Fibroblast of skin of left quadriceps (primary cell): Measurements from ENCODE around the gene SH3RF3.

Experiments used
- DNase-seq, 2 experiments: peaks; one replicate each; pipeline ENCODE4 v3.0.0-alpha.2; 2013; ENCODE audit warnings: low read depth in 2 of 2

Gene SH3RF3

GRCh38 chr2:109139002-109139401, 10.0 kb downstream of the SH3RF3 start:
- DNase-seq, result peak; percentile 58 to 62

GRCh38 chr2:109139865-109140396, 10.9 kb downstream of the SH3RF3 start:
- DNase-seq, result no peak

GRCh38 chr2:109141006-109141600, 12.1 kb downstream of the SH3RF3 start:
- DNase-seq, result no peak

- no peak for DNase-seq
Measured at GRCh38 chr2:109141727-109142283, 12.8 kb downstream of the SH3RF3 start.

- no peak for DNase-seq
Measured at GRCh38 chr2:109142416-109143210, 13.6 kb downstream of the SH3RF3 start.

DNA sequence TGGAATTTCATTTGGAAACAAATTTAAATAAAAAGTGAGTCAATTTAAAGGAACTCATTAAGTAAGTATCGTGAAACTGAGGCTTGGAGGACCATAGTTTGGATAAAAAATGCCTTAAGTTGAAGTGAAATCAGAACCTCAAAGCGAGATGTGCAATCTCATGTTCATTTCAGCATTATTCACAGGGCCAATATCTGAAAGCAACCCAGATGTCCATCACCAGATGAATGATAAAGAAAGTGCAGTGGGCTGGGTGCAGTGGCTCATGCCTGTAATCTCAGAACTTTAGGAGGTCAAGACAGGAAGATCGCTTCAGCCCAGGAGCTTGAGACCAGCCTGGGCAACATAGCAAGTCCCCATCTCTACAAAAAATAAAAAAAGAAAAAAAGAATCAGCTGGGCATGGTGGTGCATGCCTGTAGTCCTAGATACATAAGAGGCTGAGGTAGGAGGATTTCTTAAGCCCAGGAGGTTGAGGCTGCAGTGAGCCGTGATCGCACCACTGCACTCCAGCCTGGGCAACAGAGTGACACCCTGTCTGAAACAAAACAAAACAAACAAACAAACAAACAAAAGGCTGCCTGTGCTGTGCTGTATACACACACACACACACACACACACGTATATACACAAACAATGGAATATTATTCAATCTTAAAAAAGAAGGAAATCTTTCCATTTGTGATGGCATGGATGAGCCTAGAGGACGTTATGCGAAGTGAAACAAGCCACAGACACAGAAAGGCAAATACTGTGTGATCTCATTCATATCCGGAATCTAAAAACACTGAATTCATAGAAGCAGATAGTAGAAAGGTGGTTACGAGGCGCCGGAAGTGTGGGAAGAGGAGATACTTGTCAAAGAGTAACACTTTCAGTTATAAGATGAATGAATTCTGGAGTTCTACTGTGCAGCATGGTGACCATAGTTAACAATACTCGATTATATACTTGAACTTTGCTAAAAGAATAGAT, 14.5 kb downstream of the SH3RF3 start:
- no peak for DNase-seq

DNA sequence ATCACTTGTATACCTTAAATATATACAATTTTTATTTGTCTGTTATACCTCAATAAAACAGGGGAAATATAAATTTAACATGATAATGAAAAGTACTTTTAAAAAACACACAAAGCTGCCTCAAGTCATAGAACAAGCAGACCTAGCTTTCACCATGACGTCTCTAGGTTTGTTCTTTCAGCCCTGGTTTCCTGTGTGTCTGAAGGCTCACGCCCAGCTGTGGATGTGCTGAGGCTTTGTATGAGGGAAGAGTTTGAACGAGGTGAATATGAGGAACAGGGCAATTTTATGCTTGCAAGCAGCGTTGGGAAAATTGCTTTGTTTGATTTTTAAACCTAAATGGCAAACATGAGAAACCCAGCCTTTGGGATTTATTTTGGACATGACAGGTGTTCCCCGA, 15.3 kb downstream of the SH3RF3 start:
- no peak for DNase-seq

DNA sequence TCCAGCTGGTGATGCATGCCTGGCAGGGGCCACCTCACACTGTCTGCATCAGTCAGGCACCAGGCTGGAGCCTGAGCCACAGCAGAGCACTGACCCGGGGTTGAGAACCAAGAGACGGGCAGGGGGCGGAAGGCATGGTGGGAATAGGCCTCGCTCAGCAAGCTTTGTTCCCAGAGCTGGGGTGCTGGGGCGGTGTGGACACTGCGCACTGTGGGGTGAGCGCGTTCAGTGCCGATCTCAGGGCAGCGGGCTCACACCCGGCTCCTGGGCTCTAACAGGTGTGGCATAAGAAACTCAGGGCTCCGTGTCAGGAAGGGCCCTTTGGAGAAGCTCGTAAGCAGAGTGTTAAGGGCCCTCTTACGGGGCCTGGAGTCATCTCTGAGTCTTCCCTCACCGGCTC, 15.7 kb downstream of the SH3RF3 start:
- DNase-seq, result no peak

- DNase-seq, result no peak
Measured at GRCh38 chr2:109145286-109145685, 16.3 kb downstream of the SH3RF3 start.

DNA sequence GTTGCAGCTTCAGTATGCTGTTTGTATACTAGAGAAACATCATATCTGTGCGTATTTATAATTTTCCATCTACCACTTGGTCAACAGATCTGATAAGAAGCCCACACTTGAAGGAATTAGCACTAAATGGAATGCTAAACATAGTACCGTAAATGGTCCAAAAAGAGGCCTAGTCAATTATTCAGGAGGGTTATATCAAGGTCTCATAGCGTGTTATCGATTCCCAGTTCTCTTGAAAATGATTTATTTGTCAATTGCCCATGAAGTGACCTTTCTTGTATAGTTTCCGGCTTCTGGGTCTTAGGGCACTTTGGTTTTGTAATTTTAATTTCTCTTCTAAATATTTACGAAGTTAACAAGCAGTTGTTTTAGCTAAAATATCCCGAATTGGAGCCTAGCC, 18.4 kb downstream of the SH3RF3 start:
- DNase-seq, result no peak

GRCh38 chr2:109148117-109148746, 19.2 kb downstream of the SH3RF3 start:
- no peak for DNase-seq

- DNase-seq, result no peak
Measured at GRCh38 chr2:109148991-109149645, 20.1 kb downstream of the SH3RF3 start.

DNA sequence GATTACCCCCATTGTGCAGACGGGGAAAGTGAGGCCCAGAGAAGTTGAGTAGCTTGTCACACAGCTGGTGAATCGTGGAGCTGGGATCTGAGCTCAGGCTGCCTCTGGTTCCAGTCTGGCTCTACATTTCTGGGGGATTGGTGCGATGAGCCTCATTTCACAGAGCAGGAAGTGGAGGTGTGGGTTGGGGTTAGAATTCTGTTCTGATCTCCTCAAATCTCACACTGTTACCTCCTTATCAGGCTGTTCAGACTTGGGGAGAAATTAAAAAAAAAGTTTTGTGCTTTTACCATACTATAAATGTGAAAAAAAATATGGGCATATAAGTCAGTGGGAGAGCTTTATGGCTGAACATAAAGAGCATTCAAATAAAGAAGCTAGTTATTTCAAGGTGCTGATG, 21.6 kb downstream of the SH3RF3 start:
- no peak for DNase-seq

DNA sequence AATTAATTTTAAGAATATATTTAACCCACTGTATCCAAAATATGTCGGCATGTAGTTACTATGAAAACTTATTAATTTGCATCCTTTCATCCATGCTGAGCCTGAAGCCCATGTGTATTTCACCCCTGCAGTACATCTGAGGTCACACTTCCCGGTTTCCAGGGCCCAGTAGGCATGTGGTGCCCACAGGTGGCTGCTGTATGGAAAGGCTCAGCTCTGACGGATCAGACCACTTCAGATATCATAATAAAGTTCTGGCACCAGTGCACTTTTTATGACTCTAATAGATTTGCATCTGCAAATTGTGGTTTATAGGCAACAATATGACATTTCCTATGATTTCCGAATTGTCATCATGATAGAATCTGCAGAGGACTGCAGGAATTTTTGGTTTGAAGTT, 22.5 kb downstream of the SH3RF3 start:
- no peak for DNase-seq

DNA sequence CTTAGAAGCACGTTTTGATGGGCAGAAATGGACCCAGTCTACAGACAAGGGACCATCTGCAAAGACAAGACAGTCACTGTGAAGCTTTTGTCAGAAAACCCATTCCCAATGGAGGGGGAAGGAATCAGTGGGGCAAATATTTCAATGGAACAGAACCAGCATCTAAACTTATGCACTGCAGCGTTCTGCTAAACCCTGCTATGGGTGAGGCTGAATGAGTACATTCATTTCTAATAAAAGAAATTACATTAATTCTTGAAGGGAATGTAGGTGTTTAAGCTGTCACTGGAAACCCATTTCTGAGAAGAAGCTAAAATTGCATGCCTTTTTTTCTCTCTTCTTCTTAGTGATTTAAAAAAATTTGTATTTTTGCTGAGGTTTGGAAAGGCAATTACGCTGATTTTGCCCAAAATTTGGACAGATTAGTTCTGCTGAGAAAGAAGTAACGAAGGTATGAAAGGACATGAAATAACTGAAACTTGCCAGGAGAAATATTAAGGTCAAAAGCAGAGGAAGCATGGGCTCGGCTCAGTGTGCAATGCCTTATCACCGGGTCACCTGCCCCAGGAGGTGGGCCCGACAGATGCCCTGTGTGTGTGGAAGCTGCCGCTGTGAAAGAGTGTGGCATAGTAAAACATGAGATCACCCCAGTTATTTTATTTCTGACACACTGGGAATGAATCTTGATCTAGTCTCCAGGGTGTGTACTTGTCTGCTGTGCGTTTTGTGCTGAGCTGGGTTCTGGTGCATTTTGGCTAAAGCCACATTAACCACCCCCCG, 24.2 kb downstream of the SH3RF3 start:
- no peak for DNase-seq

DNA sequence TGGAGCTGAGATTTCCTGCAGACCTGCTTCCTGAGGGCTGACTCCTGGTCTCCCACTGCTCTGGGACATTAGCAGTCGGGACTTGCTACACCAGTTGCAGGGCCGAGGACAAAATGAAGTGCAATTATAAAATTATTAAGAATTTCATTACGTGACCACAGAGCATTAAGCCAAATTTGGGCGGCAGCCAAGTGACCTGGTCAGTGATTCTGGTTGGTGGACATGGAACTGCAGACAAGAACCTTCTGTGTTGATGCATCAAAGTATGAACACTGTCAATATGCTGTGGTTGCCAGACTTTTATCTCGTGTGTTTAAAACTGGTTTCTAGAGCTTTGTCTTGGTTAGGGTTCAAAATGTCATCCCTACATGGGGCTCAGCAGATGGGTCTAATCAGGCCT, 24.8 kb downstream of the SH3RF3 start:
- DNase-seq, result no peak

DNA sequence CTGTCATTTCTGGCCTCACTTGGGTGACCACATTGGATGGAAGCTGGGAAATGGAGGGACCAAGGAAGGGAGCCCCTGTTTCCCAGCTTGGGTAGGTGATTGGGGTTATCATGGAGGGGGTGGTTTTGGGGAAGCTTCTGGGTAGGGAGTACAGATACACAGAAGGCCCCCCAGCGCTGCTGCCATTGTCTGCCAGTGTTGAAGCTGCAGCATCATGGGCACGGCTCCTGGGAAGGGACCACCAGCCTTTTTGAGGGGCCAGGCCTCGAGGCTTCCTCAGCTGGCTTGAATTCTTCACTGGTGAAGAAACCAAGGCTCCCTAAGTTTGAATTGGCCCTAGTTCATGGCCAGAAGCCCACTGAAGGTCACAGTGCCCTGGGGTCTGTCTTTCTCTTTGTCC, 25.2 kb downstream of the SH3RF3 start:
- DNase-seq, result no peak

DNA sequence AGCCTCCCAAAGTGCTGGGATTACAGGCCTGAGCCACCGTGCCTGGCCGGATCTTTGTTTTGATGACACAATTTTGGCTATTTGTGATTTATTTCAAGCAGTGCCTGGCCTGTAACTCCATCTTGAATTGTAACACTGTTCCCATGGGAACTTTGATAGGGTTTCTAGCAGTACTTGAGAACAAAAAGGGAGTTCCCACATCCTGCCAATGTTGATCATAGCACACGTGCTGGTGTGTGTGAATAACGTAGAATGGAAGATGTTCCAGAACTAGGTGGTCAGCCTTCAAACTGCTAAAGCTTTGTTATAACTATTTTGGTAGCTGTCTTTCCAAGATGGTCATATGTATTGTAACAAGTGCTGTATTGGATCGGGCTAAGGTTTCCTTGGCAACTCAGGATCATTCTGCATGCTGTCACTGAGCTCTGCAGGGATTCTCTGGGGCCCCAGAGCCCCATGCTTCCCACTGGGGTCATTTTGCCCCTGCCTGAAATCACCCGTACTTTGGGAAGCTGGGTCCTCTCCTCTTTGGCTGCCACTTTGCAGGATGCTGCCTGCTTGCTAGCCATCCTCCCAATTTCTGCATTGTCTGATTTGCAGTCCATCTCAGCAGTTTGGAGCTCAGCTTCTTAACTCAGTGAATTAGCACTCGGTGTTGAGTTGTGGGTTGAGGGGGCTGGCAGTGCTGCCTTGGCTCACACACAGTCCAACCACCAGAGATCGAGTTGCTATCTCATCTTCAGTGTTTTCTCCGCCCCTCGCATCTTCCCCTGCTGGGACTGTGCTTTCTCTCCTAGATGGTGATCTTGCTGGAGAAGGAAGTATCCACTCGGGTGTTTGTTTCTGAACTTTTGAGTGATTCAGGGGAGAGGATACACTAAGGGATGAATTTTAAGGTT, 26.8 kb downstream of the SH3RF3 start:
- no peak for DNase-seq

GRCh38 chr2:109157563-109158105, 28.6 kb downstream of the SH3RF3 start:
- no peak for DNase-seq
